ENCODE results near the gene PRRT4. TPM values are rescaled to one million over a fixed set of nuclear protein-coding genes. Genes with fewer than 3 reads are reported as not detected.

Gene PRRT4
- total and polyA plus RNA-seq, 9 of the 15 experiments (the other 6 are each of a cell fraction or from before 2014, with no cell fraction given), result not detected

DNA sequence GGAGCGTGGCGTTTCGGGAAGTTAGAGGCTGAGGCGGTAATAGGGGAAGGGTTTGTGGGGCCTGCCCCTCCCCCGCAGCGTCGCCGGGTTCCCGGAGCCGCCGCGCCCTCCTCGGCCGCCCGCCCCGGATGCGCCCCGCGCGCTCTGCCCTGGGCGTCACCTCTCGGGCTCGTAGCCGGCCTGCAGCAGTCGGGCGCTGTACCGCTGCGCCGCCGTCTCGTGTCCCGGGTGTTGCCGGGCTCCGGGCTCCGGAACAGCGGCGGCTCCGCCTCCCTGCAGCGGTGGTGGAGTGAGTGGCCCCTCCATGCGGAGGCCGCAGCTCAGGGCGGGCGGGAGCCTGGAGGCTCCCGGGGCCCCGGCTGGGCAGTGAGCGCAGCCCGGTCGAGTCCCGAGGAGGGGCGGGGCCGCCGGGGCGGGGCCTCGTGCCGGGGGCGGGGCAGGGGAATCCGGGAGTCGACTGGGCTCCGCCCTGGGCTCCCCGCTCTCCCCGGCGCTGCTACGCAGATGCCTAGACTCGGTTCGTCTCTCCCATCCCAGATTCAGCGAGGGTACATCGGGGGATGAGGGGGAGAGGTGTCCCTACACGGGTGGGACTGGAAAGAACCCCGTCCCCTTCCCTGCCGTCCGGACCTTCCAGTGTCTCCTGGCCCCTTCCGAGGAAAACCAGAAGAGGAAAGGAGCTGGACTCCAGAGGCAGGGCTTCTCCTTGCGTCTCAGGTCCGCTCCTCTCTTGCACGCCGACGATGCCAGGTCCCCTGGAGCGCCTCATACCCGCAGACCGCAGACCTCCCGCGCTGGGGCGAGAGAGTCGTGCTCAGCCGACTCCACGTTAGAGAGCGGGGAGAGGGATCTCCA is 48.3 kb upstream of the PRRT4 start, which contains the start of gene IMPDH1 (continued):
- TF ChIP-seq, protein P1, sequence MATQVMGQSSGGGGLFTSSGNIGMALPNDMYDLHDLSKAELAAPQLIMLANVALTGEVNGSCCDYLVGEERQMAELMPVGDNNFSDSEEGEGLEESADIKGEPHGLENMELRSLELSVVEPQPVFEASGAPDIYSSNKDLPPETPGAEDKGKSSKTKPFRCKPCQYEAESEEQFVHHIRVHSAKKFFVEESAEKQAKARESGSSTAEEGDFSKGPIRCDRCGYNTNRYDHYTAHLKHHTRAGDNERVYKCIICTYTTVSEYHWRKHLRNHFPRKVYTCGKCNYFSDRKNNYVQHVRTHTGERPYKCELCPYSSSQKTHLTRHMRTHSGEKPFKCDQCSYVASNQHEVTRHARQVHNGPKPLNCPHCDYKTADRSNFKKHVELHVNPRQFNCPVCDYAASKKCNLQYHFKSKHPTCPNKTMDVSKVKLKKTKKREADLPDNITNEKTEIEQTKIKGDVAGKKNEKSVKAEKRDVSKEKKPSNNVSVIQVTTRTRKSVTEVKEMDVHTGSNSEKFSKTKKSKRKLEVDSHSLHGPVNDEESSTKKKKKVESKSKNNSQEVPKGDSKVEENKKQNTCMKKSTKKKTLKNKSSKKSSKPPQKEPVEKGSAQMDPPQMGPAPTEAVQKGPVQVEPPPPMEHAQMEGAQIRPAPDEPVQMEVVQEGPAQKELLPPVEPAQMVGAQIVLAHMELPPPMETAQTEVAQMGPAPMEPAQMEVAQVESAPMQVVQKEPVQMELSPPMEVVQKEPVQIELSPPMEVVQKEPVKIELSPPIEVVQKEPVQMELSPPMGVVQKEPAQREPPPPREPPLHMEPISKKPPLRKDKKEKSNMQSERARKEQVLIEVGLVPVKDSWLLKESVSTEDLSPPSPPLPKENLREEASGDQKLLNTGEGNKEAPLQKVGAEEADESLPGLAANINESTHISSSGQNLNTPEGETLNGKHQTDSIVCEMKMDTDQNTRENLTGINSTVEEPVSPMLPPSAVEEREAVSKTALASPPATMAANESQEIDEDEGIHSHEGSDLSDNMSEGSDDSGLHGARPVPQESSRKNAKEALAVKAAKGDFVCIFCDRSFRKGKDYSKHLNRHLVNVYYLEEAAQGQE (IDR thresholded peaks at IDR 0.05; ENCODE audit: borderline replicate concordance), result peak; percentile 38; the same call in 1 of the 2 replicates
- TF ChIP-seq, protein P1 (CRISPR knock-in tag; IDR thresholded peaks at IDR 0.05; ENCODE audit: low read depth), result peak; percentile 64
- TF ChIP-seq, protein P2, sequence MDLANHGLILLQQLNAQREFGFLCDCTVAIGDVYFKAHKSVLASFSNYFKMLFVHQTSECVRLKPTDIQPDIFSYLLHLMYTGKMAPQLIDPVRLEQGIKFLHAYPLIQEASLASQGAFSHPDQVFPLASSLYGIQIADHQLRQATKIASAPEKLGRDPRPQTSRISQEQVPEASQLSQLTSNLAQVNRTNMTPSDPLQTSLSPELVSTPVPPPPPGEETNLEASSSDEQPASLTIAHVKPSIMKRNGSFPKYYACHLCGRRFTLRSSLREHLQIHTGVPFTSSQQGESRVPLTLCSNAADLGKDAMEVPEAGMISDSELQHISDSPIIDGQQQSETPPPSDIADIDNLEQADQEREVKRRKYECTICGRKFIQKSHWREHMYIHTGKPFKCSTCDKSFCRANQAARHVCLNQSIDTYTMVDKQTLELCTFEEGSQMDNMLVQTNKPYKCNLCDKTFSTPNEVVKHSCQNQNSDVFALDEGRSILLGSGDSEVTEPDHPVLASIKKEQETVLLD (IDR thresholded peaks at IDR 0.05), result no peak; the same call in 1 of the 2 replicates
- no peak for TF ChIP-seq BMI1 (IDR thresholded peaks at IDR 0.05; ENCODE audit: low read length)
- TF ChIP-seq, protein P3, sequence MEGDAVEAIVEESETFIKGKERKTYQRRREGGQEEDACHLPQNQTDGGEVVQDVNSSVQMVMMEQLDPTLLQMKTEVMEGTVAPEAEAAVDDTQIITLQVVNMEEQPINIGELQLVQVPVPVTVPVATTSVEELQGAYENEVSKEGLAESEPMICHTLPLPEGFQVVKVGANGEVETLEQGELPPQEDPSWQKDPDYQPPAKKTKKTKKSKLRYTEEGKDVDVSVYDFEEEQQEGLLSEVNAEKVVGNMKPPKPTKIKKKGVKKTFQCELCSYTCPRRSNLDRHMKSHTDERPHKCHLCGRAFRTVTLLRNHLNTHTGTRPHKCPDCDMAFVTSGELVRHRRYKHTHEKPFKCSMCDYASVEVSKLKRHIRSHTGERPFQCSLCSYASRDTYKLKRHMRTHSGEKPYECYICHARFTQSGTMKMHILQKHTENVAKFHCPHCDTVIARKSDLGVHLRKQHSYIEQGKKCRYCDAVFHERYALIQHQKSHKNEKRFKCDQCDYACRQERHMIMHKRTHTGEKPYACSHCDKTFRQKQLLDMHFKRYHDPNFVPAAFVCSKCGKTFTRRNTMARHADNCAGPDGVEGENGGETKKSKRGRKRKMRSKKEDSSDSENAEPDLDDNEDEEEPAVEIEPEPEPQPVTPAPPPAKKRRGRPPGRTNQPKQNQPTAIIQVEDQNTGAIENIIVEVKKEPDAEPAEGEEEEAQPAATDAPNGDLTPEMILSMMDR (IDR thresholded peaks at IDR 0.05 in 2 of 3, conservative IDR thresholded peaks at IDR 0.05 in 1 of 3; ENCODE audit: insufficient read depth in 2 of 3, low read depth in 1 of 3, low read length in 3 of 3), result no peak
- no peak for TF ChIP-seq ZNF23 (CRISPR knock-in tag; IDR thresholded peaks at IDR 0.05)
- TF ChIP-seq, protein P4, sequence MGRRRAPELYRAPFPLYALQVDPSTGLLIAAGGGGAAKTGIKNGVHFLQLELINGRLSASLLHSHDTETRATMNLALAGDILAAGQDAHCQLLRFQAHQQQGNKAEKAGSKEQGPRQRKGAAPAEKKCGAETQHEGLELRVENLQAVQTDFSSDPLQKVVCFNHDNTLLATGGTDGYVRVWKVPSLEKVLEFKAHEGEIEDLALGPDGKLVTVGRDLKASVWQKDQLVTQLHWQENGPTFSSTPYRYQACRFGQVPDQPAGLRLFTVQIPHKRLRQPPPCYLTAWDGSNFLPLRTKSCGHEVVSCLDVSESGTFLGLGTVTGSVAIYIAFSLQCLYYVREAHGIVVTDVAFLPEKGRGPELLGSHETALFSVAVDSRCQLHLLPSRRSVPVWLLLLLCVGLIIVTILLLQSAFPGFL (CRISPR knock-in tag; IDR thresholded peaks at IDR 0.05), result no peak
- TF ChIP-seq ZSCAN29 (IDR thresholded peaks at IDR 0.05), result 0 out of 2 replicates have a peak, but pooled peaks have one; percentile 41
- TF ChIP-seq TAF7 (tag; IDR thresholded peaks at IDR 0.05), result no peak
- TF ChIP-seq NCOA1 (IDR thresholded peaks at IDR 0.05; ENCODE audit: low read depth), result no peak
- TF ChIP-seq SP1 (CRISPR knock-in tag; IDR thresholded peaks at IDR 0.05), result no peak; the same call in 1 of the 2 replicates
- no peak for TF ChIP-seq ZNF134 (CRISPR knock-in tag; conservative IDR thresholded peaks at IDR 0.05)
- no peak for TF ChIP-seq ZNF699 (CRISPR knock-in tag; IDR thresholded peaks at IDR 0.05; ENCODE audit: insufficient replicate concordance)
- peak; percentile 97 for TF ChIP-seq CTBP1 (IDR thresholded peaks at IDR 0.05; ENCODE audit: borderline replicate concordance)
- peak; percentile 54; the same call in 1 of the 2 replicates for TF ChIP-seq ZNF76 (CRISPR knock-in tag; IDR thresholded peaks at IDR 0.05; ENCODE audit: borderline replicate concordance)

Data from K562 (cell line).